HepG2 (cell line): ENCODE data around the gene TBC1D12. TPM values are rescaled to one million over a fixed set of nuclear protein-coding genes. Genes with fewer than 3 reads are reported as not detected.

Experiments
- CCAR2 ChIP-seq: fragments of 200-400 bp; formaldehyde crosslinking; optimal IDR thresholded peaks from 2 replicates; pipeline ENCODE3; 2018; ENCODE audit warnings: low read depth, mild to moderate bottlenecking, low read length, moderate library complexity
- MIER2 ChIP-seq: IDR thresholded peaks from 2 replicates; pipeline ENCODE4 v1.6.1; 2016; ENCODE audit warnings: missing biosample characterization, missing genetic modification reagents
- NAIF1 ChIP-seq: sonication (generic); formaldehyde crosslinking; IDR thresholded peaks from 2 replicates; pipeline ENCODE4 v1.5.0; 2020; ENCODE audit warnings: mild to moderate bottlenecking, missing genetic modification reagents, borderline replicate concordance
- NFATC3 ChIP-seq: sonication (generic); formaldehyde crosslinking; IDR thresholded peaks from 2 replicates; pipeline ENCODE4 v1.5.1; 2020; ENCODE audit warnings: mild to moderate bottlenecking, missing genetic modification reagents
- PRDM10 ChIP-seq: sonication (generic); formaldehyde crosslinking; IDR thresholded peaks from 2 replicates; pipeline ENCODE4 v1.4.0; 2020; ENCODE audit warnings: low read depth, missing genetic modification reagents
- RAD21 ChIP-seq: fragments of 450-650 bp; formaldehyde crosslinking; IDR thresholded peaks from 2 replicates; pipeline ENCODE4 v1.5.0; 2020; ENCODE audit warnings: mild to moderate bottlenecking
- RXRB ChIP-seq: IDR thresholded peaks from 2 replicates; pipeline ENCODE4 v1.6.1; 2016; ENCODE audit warnings: borderline replicate concordance, missing genetic modification reagents, missing compliant biosample characterization
- SP140L ChIP-seq: sonication (generic); formaldehyde crosslinking; IDR thresholded peaks from 2 replicates; pipeline ENCODE4 v1.4.0; 2020; ENCODE audit warnings: missing genetic modification reagents, borderline replicate concordance
- SP2 ChIP-seq: sonication (generic); formaldehyde crosslinking; IDR thresholded peaks from 2 replicates; pipeline ENCODE4 v1.5.1; 2020; ENCODE audit warnings: mild to moderate bottlenecking, missing genetic modification reagents
- SRY ChIP-seq: sonication (generic); formaldehyde crosslinking; IDR thresholded peaks from 2 replicates; pipeline ENCODE4 v1.8.0; 2022; ENCODE audit warnings: mild to moderate bottlenecking, missing genetic modification reagents
- ZBTB1 ChIP-seq: sonication (generic); formaldehyde crosslinking; IDR thresholded peaks from 2 replicates; pipeline ENCODE4 v1.4.0; 2020; ENCODE audit warnings: missing genetic modification reagents, borderline replicate concordance
- ZNF101 ChIP-seq: sonication (generic); formaldehyde crosslinking; IDR thresholded peaks from 2 replicates; pipeline ENCODE4 v1.4.0; 2020; ENCODE audit warnings: mild to moderate bottlenecking, low read depth, missing genetic modification reagents, borderline replicate concordance
- ZNF121 ChIP-seq: sonication (generic); formaldehyde crosslinking; IDR thresholded peaks from 2 replicates; pipeline ENCODE4 v1.5.0; 2020; ENCODE audit warnings: mild to moderate bottlenecking, missing genetic modification reagents
- ZNF225 ChIP-seq: sonication (generic); formaldehyde crosslinking; IDR thresholded peaks from 2 replicates; pipeline ENCODE4 v1.4.0; 2020; ENCODE audit warnings: mild to moderate bottlenecking, missing genetic modification reagents
- ZNF382 ChIP-seq: sonication (generic); formaldehyde crosslinking; IDR thresholded peaks from 2 replicates; pipeline ENCODE4 v1.5.0; 2020; ENCODE audit warnings: missing genetic modification reagents, mild to moderate bottlenecking, borderline replicate concordance
- ZNF451 ChIP-seq: sonication (generic); formaldehyde crosslinking; IDR thresholded peaks from 2 replicates; pipeline ENCODE4 v1.5.0; 2020; ENCODE audit warnings: mild to moderate bottlenecking, missing genetic modification reagents
- ZNF678 ChIP-seq: sonication (generic); formaldehyde crosslinking; IDR thresholded peaks from 2 replicates; pipeline ENCODE4 v1.4.0; 2020; ENCODE audit warnings: mild to moderate bottlenecking, missing genetic modification reagents
- ZNF746 ChIP-seq: sonication (generic); formaldehyde crosslinking; IDR thresholded peaks from 2 replicates; pipeline ENCODE4 v1.8.0; 2022; ENCODE audit warnings: mild to moderate bottlenecking, missing genetic modification reagents
- ZNF788 ChIP-seq: sonication (generic); formaldehyde crosslinking; IDR thresholded peaks from 2 replicates; pipeline ENCODE4 v1.5.0; 2020; ENCODE audit warnings: mild to moderate bottlenecking, missing genetic modification reagents, borderline replicate concordance
- polyA plus RNA-seq, 8 experiments: library from polyadenylated mRNA; depleted of rRNA in 3 of 8; stranded (reverse) in 7 of 8; unstranded in 1 of 8; fragments of >200 nt; fragmentation: Illumina TruSeq in 4 of 8; extraction: Trizol in 4 of 8; gene quantifications; 2 replicates each; pipeline versions ENCODE4 v1.2.1 to v1.2.3, GENCODE V29; 2011 to 2016; ENCODE audit warnings: low read depth in 4 of 8, missing spikeins in 1 of 8, mixed read lengths in 1 of 8; ENCODE audit not compliant: insufficient read depth in 1 of 8
- total RNA-seq, 5 experiments: library from RNA; depleted of rRNA; stranded (reverse); fragments of >200 nt; fragmentation: Illumina TruSeq; extraction: Trizol; gene quantifications; 2 replicates each; pipeline ENCODE4 v1.2.3, GENCODE V29; 2016; ENCODE audit warnings: low read depth in 1 of 5
- TF ChIP-seq, protein P1 (sequence below): sonication (generic); formaldehyde crosslinking; IDR thresholded peaks from 2 replicates; pipeline ENCODE4 v1.5.1; 2020; ENCODE audit warnings: missing genetic modification reagents, mild to moderate bottlenecking, borderline replicate concordance
- TF ChIP-seq, protein P2 (sequence below): sonication (generic); formaldehyde crosslinking; IDR thresholded peaks from 2 replicates; pipeline ENCODE4 v1.4.0; 2020; ENCODE audit warnings: missing genetic modification reagents
- TF ChIP-seq, protein P3 (sequence below): sonication (generic); formaldehyde crosslinking; IDR thresholded peaks from 2 replicates; pipeline ENCODE4 v1.8.0; 2022; ENCODE audit warnings: missing genetic modification reagents, mild to moderate bottlenecking, inconsistent platforms, borderline replicate concordance

Gene TBC1D12
- total and polyA plus RNA-seq, 2 of the 13 experiments (the other 11 are each of a cell fraction or from before 2014, with no cell fraction given): 5.7 to 6.2 TPM

DNA sequence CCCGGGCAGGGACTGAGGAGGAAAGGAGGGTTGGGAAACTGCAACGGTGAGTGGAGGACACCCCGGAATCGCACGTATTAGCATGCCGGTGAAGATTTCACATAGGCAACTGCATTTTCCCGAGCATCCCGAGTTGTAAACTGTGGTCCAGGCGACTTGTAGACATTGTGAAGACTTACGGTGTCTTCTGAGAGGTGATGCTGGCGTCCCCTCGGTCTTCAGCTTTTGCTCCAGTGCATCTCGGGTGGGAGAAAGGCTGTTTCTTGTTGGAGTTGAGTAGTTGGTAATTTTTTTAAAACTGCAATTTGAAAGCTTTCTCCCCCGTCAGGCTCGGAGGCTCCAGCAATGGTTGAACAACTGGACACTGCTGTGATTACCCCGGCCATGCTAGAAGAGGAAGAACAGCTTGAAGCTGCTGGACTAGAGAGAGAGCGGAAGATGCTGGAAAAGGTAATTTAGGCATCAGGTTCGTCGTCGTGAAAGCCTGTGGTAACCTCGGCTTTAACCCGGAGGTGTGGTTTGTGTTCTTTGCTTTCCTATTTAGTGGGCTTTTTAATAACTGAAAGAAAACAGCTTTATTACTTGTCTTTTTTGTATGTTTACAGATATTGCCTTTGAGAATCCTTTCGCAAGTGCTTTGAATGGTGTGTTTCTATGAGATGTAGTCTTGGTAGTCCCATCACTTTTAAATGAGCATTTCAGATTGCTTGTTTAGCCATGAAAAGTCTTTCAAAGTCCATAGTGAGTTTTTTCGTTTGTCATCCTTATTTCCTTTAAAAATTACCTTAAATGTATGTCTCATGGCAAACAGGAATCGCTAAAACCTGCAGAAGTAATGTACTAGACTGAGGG, 143.9 kb downstream of the TBC1D12 start (continued):
- TF ChIP-seq, protein P1, sequence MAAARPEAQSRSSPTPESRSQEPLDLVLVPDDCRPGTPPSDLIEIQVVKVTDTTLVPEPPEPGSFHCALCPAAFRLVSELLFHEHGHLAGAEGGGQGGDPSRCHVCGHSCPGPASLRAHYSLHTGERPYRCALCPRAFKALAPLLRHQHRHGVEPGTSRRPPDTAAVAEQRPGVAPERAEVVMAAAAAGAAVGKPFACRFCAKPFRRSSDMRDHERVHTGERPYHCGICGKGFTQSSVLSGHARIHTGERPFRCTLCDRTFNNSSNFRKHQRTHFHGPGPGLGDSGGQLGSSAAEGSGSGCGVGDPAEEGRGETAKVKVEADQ (CRISPR knock-in tag): 0 out of 2 replicates have a peak, but pooled peaks have one; percentile 7
- TF ChIP-seq, protein P2, sequence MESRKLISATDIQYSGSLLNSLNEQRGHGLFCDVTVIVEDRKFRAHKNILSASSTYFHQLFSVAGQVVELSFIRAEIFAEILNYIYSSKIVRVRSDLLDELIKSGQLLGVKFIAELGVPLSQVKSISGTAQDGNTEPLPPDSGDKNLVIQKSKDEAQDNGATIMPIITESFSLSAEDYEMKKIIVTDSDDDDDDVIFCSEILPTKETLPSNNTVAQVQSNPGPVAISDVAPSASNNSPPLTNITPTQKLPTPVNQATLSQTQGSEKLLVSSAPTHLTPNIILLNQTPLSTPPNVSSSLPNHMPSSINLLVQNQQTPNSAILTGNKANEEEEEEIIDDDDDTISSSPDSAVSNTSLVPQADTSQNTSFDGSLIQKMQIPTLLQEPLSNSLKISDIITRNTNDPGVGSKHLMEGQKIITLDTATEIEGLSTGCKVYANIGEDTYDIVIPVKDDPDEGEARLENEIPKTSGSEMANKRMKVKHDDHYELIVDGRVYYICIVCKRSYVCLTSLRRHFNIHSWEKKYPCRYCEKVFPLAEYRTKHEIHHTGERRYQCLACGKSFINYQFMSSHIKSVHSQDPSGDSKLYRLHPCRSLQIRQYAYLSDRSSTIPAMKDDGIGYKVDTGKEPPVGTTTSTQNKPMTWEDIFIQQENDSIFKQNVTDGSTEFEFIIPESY (CRISPR knock-in tag): no peak
- TF ChIP-seq SP2 (CRISPR knock-in tag) (no peak), ZNF101 (CRISPR knock-in tag) (no peak), NAIF1 (no peak), CCAR2 (no peak), ZNF746 (CRISPR knock-in tag) (no peak), ZNF451 (CRISPR knock-in tag) (no peak), NFATC3 (CRISPR knock-in tag) (no peak), ZNF382 (CRISPR knock-in tag) (no peak), PRDM10 (no peak), ZNF121 (CRISPR knock-in tag) (peak; percentile 55; the same call in 1 of the 2 replicates), ZNF678 (no peak), ZBTB1 (CRISPR knock-in tag) (no peak), ZNF225 (CRISPR knock-in tag) (no peak), MIER2 (CRISPR knock-in tag) (no peak), RAD21 (CRISPR knock-in tag) (no peak), ZNF788 (CRISPR knock-in tag) (no peak), SP140L (CRISPR knock-in tag) (no peak), RXRB (CRISPR knock-in tag) (no peak), SRY (CRISPR knock-in tag) (no peak)
- TF ChIP-seq, protein P3, sequence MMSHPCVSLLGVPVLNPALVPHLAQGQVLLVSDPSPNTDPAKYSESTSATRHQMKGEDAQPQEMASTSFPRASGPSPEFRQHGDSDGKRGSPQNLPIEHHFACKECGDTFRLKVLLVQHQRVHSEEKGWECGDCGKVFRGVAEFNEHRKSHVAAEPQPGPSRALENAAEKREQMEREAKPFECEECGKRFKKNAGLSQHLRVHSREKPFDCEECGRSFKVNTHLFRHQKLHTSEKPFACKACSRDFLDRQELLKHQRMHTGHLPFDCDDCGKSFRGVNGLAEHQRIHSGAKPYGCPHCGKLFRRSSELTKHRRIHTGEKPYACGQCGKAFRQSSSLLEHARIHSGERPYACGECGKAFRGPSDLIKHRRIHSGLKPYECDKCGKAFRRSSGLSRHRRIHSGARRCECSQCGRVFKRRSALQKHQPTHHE: no peak
